Endothelial cell of umbilical vein (primary cell): ENCODE data around the gene TGFB1.

Source experiments
- EZH2 ChIP-seq: IDR thresholded peaks from 2 replicates; pipeline ENCODE4 v1.6.1; 2012; ENCODE audit warnings: borderline replicate concordance, low read depth, mild to moderate bottlenecking, moderate library complexity, low read length, inconsistent platforms; ENCODE audit not compliant: severe bottlenecking
- FOS ChIP-seq: IDR thresholded peaks from 2 replicates; pipeline ENCODE4 v1.6.1; 2011; ENCODE audit warnings: mild to moderate bottlenecking, low read length, moderate library complexity, borderline replicate concordance; ENCODE audit not compliant: insufficient read depth
- MYC ChIP-seq: IDR thresholded peaks from one replicate; pipeline ENCODE4 v1.6.1; 2011; ENCODE audit warnings: mild to moderate bottlenecking, low read depth, low read length
- POLR2A ChIP-seq: IDR thresholded peaks from 2 replicates; pipeline ENCODE4 v1.6.1; 2012; ENCODE audit warnings: low read depth, mild to moderate bottlenecking, control low read depth, low read length
- POLR2AphosphoS5 ChIP-seq: IDR thresholded peaks from 2 replicates; pipeline ENCODE4 v1.6.1; 2012; ENCODE audit warnings: low read depth, mild to moderate bottlenecking, control low read depth, low read length, moderate library complexity; ENCODE audit not compliant: insufficient read depth
- TF ChIP-seq, protein P1 (sequence below), 2 donors: IDR thresholded peaks; 1 replicate in 1 of 2; 2 replicates in 1 of 2; pipeline ENCODE4 v1.5.1; 2011; ENCODE audit warnings: low read length in 2 of 2, mild to moderate bottlenecking in 2 of 2, moderate library complexity in 2 of 2, control low read depth in 1 of 2, inconsistent platforms in 1 of 2, low read depth in 1 of 2; ENCODE audit not compliant: insufficient read depth in 1 of 2; ENCODE audit errors: extremely low read depth in 1 of 2
- TF ChIP-seq, protein P2 (sequence below): IDR thresholded peaks from 2 replicates; pipeline ENCODE4 v1.6.1; 2011; ENCODE audit not compliant: insufficient read depth, insufficient read length

GRCh38 chr19:41364524-41365391 is 11.0 kb upstream of the TGFB1 start:
- TF ChIP-seq POLR2AphosphoS5 (peak; percentile 3), EZH2 (no peak), POLR2A (no peak), MYC (no peak), FOS (no peak)
- TF ChIP-seq, protein P1, sequence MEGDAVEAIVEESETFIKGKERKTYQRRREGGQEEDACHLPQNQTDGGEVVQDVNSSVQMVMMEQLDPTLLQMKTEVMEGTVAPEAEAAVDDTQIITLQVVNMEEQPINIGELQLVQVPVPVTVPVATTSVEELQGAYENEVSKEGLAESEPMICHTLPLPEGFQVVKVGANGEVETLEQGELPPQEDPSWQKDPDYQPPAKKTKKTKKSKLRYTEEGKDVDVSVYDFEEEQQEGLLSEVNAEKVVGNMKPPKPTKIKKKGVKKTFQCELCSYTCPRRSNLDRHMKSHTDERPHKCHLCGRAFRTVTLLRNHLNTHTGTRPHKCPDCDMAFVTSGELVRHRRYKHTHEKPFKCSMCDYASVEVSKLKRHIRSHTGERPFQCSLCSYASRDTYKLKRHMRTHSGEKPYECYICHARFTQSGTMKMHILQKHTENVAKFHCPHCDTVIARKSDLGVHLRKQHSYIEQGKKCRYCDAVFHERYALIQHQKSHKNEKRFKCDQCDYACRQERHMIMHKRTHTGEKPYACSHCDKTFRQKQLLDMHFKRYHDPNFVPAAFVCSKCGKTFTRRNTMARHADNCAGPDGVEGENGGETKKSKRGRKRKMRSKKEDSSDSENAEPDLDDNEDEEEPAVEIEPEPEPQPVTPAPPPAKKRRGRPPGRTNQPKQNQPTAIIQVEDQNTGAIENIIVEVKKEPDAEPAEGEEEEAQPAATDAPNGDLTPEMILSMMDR (IDR thresholded peaks at IDR 0.05; ENCODE audit: extremely low read depth in 1 of 2, insufficient read depth in 1 of 2, low read depth in 1 of 2, low read length in 2 of 2) = no peak
- TF ChIP-seq, protein P2, sequence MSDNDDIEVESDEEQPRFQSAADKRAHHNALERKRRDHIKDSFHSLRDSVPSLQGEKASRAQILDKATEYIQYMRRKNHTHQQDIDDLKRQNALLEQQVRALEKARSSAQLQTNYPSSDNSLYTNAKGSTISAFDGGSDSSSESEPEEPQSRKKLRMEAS = no peak
